Pulmonary artery endothelial cell (primary cell): ENCODE results near the gene PALM3. TPM values are rescaled to one million over a fixed set of nuclear protein-coding genes. Genes with fewer than 3 reads are reported as not detected.
"Not testable (repeated sequence)": the region's sequence is repeated elsewhere in the genome, so short reads cannot be mapped to it uniquely, and the experiment has no call there.

Experiments
- DNase-seq: peaks from one replicate; pipeline ENCODE4 v3.0.0-alpha.2; 2011; ENCODE audit warnings: low read depth, low spot score
- total RNA-seq: library from RNA; depleted of rRNA; stranded (reverse); fragments of >200 nt; gene quantifications from 2 replicates; pipeline ENCODE4 v1.2.3, GENCODE V29; 2014

PALM3 gene
- total RNA-seq, 1 donor from 2014 or later: 0.07 TPM

- DNase-seq: no peak
Measured at GRCh38 chr19:14059652-14060155, 2.2 kb downstream of the PALM3 start.

GRCh38 chr19:14059093-14059480 lies 2.8 kb downstream of the PALM3 start:
- DNase-seq: no peak

GRCh38 chr19:14058182-14059092 lies 3.4 kb downstream of the PALM3 start:
- no peak for DNase-seq

- no peak for DNase-seq
Measured at GRCh38 chr19:14056741-14057356, 5.0 kb downstream of the PALM3 start.

- DNase-seq: no peak
Measured at GRCh38 chr19:14056069-14056666, 5.7 kb downstream of the PALM3 start.

GRCh38 chr19:14055396-14055795 lies 6.5 kb downstream of the PALM3 start:
- DNase-seq: no peak

- no peak for DNase-seq
Measured at GRCh38 chr19:14054721-14055120, 7.2 kb downstream of the PALM3 start.

GRCh38 chr19:14054099-14054498 lies 7.8 kb downstream of the PALM3 start:
- DNase-seq: no peak

GRCh38 chr19:14053500-14053899 lies 8.4 kb downstream of the PALM3 start:
- no peak for DNase-seq

GRCh38 chr19:14053032-14053431 lies 8.8 kb downstream of the PALM3 start:
- no peak for DNase-seq

- DNase-seq: no peak
Measured at GRCh38 chr19:14052470-14052869, 9.4 kb downstream of the PALM3 start.

- no peak for DNase-seq
Measured at GRCh38 chr19:14051980-14052379, 9.9 kb downstream of the PALM3 start.

GRCh38 chr19:14050961-14051360 lies 10.9 kb downstream of the PALM3 start:
- not testable (repeated sequence) for DNase-seq

- DNase-seq: no peak
Measured at GRCh38 chr19:14050512-14050911, 11.4 kb downstream of the PALM3 start.

- DNase-seq: no peak
Measured at GRCh38 chr19:14048443-14049153, 13.3 kb downstream of the PALM3 start.

- not testable (repeated sequence) for DNase-seq
Measured at GRCh38 chr19:14047866-14048265, 14.0 kb downstream of the PALM3 start.

- DNase-seq: peak; percentile 55
Measured at GRCh38 chr19:14042659-14043608, 18.9 kb downstream of the PALM3 start.

- no peak for DNase-seq
Measured at GRCh38 chr19:14039181-14039580, 22.7 kb downstream of the PALM3 start.

- no peak for DNase-seq
Measured at GRCh38 chr19:14035706-14036105, 26.2 kb downstream of the PALM3 start.

- not testable (repeated sequence) for DNase-seq
Measured at GRCh38 chr19:14035159-14035558, 26.7 kb downstream of the PALM3 start.
